ENCODE measurements around the gene DLEC1.

DNA sequence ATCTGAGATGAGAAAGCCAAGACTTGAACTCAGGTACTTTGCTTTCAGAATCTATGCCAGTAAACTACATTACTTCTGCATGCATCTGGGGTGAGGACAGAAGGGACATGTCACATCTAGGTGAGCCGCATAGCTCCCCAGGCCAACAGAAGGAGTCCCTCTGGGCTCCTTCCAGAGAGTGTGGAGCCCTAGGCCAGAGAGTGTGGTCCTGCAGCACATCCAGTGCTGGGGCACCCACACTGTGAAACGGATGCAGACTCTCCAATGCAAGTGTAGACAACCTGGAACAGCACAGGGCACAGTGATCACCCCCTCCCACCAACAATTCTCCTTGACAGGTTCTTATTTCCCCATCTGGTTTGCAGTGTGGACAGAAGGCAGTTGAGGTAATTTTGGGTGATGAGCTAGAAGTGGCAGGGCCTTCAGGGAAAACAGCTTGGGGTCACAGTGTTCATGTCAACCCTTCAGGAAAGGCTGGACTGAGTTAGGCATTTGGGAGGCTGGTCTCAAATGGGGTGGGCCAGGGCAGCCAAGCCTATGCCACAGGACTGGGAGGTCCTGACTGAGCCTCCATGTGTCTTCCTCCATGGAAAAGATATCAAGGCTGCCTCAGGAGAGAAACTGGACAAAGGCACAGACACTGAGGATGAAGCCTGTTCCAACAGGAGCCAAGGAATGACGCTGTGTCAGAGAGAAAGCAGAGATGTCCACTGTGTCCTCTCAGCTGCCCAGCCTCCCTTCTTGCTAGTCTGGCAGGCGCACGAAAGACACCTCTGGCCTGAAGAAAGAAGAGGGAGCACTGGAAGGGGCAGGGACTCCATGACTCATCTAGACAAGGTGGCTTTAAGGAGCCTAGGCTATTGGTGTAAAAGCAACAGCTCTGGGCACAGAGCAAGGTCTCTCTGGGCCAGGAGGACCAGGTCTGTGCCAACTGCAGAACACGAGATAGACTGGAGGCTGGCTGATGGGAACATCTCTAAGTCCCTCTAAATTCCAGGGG lies 11.2 kb upstream of the DLEC1 start:
- TF ChIP-seq CTCF (IDR thresholded peaks at IDR 0.05): no peak
- no peak for TF ChIP-seq POLR2A (IDR thresholded peaks at IDR 0.05)

Data from tibial nerve (tissue), 3 donors.